ENCODE measurements around the gene OSBPL5.

Gene OSBPL5

GRCh38 chr11:3060436-3061025 is 104.6 kb downstream of the OSBPL5 start:
- TF ChIP-seq CTCF (IDR thresholded peaks at IDR 0.05): no peak

- no peak for TF ChIP-seq CTCF (IDR thresholded peaks at IDR 0.05)
These were observed 106.1 kb downstream of the OSBPL5 start for GRCh38 chr11:3058753-3059664.

GRCh38 chr11:3057069-3057963 is 107.8 kb downstream of the OSBPL5 start, which contains the start of gene CARS1:
CARS1 (minus strand) TSS chr11:3057423; CDS start chr11:3057367, 56 bp downstream.
- TF ChIP-seq CTCF (IDR thresholded peaks at IDR 0.05): no peak

GRCh38 chr11:3056296-3057068 is 108.6 kb downstream of the OSBPL5 start:
- no peak for TF ChIP-seq CTCF (IDR thresholded peaks at IDR 0.05)

- TF ChIP-seq CTCF (IDR thresholded peaks at IDR 0.05): no peak
These were observed 109.2 kb downstream of the OSBPL5 start for GRCh38 chr11:3055891-3056290.

- no peak for TF ChIP-seq CTCF (IDR thresholded peaks at IDR 0.05)
These were observed 112.5 kb downstream of the OSBPL5 start for GRCh38 chr11:3052567-3052966.

- no peak for TF ChIP-seq CTCF (IDR thresholded peaks at IDR 0.05)
These were observed 113.0 kb downstream of the OSBPL5 start for GRCh38 chr11:3052109-3052479.
